ENCODE data around the gene DCHS1. TPM values are rescaled to one million over a fixed set of nuclear protein-coding genes. Genes with fewer than 3 reads are reported as not detected.

Gene DCHS1
- total and polyA plus RNA-seq, 10 of the 15 experiments (the other 5 are each of a cell fraction or from before 2014, with no cell fraction given), result 0.02 to 0.64 (median 0.18) TPM; not detected in 1

DNA sequence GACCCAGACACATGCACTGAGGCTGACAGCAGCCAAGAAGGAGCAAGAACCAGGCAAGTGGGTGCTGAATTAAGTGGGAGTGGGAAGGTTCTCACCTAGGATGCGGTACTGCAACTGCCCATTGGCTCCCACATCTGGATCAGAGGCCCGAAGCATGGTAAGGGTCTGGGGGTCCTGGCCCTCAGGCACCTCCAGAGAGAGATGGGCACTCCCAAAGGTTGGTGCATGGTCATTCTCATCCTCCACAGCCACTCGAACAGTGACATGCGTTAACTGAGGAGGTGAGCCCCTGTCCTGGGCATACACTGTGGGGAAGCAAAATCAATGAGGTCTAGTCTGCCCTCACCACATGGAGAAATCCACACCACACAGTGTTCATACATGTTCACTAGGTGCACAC, 27.1 kb downstream of the DCHS1 start:
- no TSS peak for BruUV-seq (replicated peaks)
- Histone ChIP-seq H3K4me2 (ENCODE audit: control insufficient read depth, insufficient read depth) (no peak overlapping the region), H3K9me3 (replicated peaks; ENCODE audit: control insufficient read depth, insufficient read depth, low read length) (no peaks in the 10 kb centered on the region), H2AFZ (ENCODE audit: control insufficient read depth, low read depth, low read length) (no peak overlapping the region), H3K4me3 (no peak overlapping the region), H3K9ac (ENCODE audit: control insufficient read depth, insufficient read depth, low read length) (no peak overlapping the region), H3K4me1 (ENCODE audit: control insufficient read depth, insufficient read depth, low read length) (peaks cover 9% of the 10 kb centered on the region), H3K36me3 (ENCODE audit: control insufficient read depth in 2 of 2, insufficient read depth in 2 of 2, low read length in 1 of 2) (no peaks in the 10 kb centered on the region), H4K20me1 (ENCODE audit: control insufficient read depth, insufficient read depth) (no peaks in the 10 kb centered on the region), H3K79me2 (ENCODE audit: control insufficient read depth, insufficient read depth, low read length) (no peaks in the 10 kb centered on the region), H3K27me3 (replicated peaks in 1 of 2; ENCODE audit: control insufficient read depth in 2 of 2, insufficient read depth in 2 of 2, low read length in 1 of 2) (no peaks in the 10 kb centered on the region), H3K27ac (ENCODE audit: control insufficient read depth, insufficient read depth) (no peak overlapping the region)
- CTCF ChIA-PET, result interaction anchor here (1.3 to 2.3 kb wide), 2 partner anchors 10 to 11 kb away, joined by 4 to 6 read pairs; no protein-coding TSS in a partner anchor
- in situ Hi-C loops (cut with MboI) (no loop called here), intact Hi-C loops (cut with micrococcal nuclease; ENCODE audit: unreplicated experiment) (no loop called here)
- no peak for TF ChIP-seq ZNF24 (IDR thresholded peaks at IDR 0.05)
- no peak for TF ChIP-seq YY1 (IDR thresholded peaks at IDR 0.05; ENCODE audit: low read depth, low read length)
- TF ChIP-seq, protein P1, sequence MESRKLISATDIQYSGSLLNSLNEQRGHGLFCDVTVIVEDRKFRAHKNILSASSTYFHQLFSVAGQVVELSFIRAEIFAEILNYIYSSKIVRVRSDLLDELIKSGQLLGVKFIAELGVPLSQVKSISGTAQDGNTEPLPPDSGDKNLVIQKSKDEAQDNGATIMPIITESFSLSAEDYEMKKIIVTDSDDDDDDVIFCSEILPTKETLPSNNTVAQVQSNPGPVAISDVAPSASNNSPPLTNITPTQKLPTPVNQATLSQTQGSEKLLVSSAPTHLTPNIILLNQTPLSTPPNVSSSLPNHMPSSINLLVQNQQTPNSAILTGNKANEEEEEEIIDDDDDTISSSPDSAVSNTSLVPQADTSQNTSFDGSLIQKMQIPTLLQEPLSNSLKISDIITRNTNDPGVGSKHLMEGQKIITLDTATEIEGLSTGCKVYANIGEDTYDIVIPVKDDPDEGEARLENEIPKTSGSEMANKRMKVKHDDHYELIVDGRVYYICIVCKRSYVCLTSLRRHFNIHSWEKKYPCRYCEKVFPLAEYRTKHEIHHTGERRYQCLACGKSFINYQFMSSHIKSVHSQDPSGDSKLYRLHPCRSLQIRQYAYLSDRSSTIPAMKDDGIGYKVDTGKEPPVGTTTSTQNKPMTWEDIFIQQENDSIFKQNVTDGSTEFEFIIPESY (IDR thresholded peaks at IDR 0.05), result no peak
- DNase-seq (ENCODE audit: low read depth, low spot score), result no peak
- POLR2A ChIA-PET, result interaction anchor here (1.8 kb wide), 1 partner anchor 9 kb away, joined by 10 read pairs; the partner anchor contains the start of gene TPP1
- no peak for ATAC-seq
- WGBS (ENCODE audit: insufficient coverage, insufficient replicate concordance, low lambda C conversion rate, missing lambda C conversion rate), result 68% methylated on average over 4 of the region's 4 CpGs
- SMC1A ChIA-PET (ENCODE audit: uncharacterized antibody, unreplicated experiment), result no interaction called here
- RAD21 ChIA-PET (ENCODE audit: unreplicated experiment), result interaction anchor here (1.5 kb wide), 1 partner anchor 10 kb away, joined by 13 read pairs; the partner anchor contains the start of gene TPP1
- no peak for FAIRE-seq

DNA sequence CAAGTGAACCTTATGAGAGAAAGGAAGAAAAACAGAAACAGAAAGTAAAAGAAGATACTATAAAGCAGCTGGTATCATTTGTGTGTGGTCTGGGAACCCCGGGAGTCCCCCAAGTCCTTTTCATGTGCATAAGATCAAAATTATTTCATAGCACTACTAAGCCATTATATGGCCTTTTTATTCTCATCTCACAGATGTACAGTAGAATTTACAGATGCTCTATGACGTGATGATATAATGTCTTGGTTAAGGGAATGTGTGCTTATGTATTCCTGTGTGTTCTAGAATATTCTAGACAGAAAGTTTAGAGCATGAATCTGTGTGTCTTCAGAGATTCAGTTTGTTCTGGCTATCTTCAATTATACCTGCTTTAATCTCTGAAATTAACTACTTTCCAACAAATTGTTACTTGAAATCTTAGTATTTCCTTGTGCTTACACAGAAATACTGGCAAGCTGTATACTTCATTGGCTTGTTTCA, 27.8 kb downstream of the DCHS1 start:
- Histone ChIP-seq H3K9ac (ENCODE audit: control insufficient read depth, insufficient read depth, low read length) (no peak overlapping the region), H3K4me3 (no peak overlapping the region; the same call in 1 of the 2 replicates), H2AFZ (ENCODE audit: control insufficient read depth, low read depth, low read length) (peak overlapping the region; percentile 31; the same call in 1 of the 2 replicates), H3K9me3 (replicated peaks; ENCODE audit: control insufficient read depth, insufficient read depth, low read length) (no peaks in the 10 kb centered on the region), H3K4me1 (ENCODE audit: control insufficient read depth, insufficient read depth, low read length) (peaks cover 9% of the 10 kb centered on the region), H3K36me3 (ENCODE audit: control insufficient read depth in 2 of 2, insufficient read depth in 2 of 2, low read length in 1 of 2) (no peaks in the 10 kb centered on the region), H3K4me2 (ENCODE audit: control insufficient read depth, insufficient read depth) (peak overlapping the region; percentile 32), H3K27me3 (replicated peaks in 1 of 2; ENCODE audit: control insufficient read depth in 2 of 2, insufficient read depth in 2 of 2, low read length in 1 of 2) (no peaks in the 10 kb centered on the region), H4K20me1 (ENCODE audit: control insufficient read depth, insufficient read depth) (no peaks in the 10 kb centered on the region), H3K27ac (ENCODE audit: control insufficient read depth, insufficient read depth) (no peak overlapping the region), H3K79me2 (ENCODE audit: control insufficient read depth, insufficient read depth, low read length) (no peaks in the 10 kb centered on the region)
- DNase-seq (ENCODE audit: low read depth, low spot score), result no peak
- 0% methylated on average over 2 of the region's 2 CpGs for WGBS (ENCODE audit: insufficient coverage, insufficient replicate concordance, low lambda C conversion rate, missing lambda C conversion rate)
- POLR2A ChIA-PET, result interaction anchor here (0.7 to 1.8 kb wide), 5 partner anchors 9 to 53 kb away, joined by 3 to 10 read pairs (median 4); partner anchors contain the start of genes TAF10 and TPP1
- in situ Hi-C loops (cut with MboI) (no loop called here), intact Hi-C loops (cut with micrococcal nuclease; ENCODE audit: unreplicated experiment) (no loop called here)
- CTCF ChIA-PET, result interaction anchor here (1.2 to 2.3 kb wide), 5 partner anchors 9 to 55 kb away, joined by 3 to 6 read pairs (median 4); partner anchors contain the start of genes MRPL17 and TPP1
- RAD21 ChIA-PET (ENCODE audit: unreplicated experiment), result interaction anchor here (1.1 to 1.5 kb wide), 4 partner anchors 9 to 78 kb away, joined by 3 to 13 read pairs (median 5); partner anchors contain the start of genes MRPL17 and TPP1
- no TSS peak for BruUV-seq (replicated peaks)
- SMC1A ChIA-PET (ENCODE audit: uncharacterized antibody, unreplicated experiment), result interaction anchor here (0.9 to 1.7 kb wide), 6 partner anchors 9 to 78 kb away, joined by 3 to 6 read pairs (median 4); partner anchors contain the start of gene TPP1
- peak; percentile 82 for ATAC-seq
- peak; percentile 76 for FAIRE-seq
- TF ChIP-seq RUNX3 (IDR thresholded peaks at IDR 0.05; ENCODE audit: low read length), result peak; percentile 70
- TF ChIP-seq RAD21 (IDR thresholded peaks at IDR 0.05; ENCODE audit: insufficient read depth, low read depth, low read length), result no peak
- peak; percentile 54; the same call in 1 of the 2 replicates for TF ChIP-seq ATF7 (IDR thresholded peaks at IDR 0.05; ENCODE audit: low read depth)
- TF ChIP-seq ZNF207 (IDR thresholded peaks at IDR 0.05; ENCODE audit: borderline replicate concordance), result no peak
- TF ChIP-seq, protein P2, sequence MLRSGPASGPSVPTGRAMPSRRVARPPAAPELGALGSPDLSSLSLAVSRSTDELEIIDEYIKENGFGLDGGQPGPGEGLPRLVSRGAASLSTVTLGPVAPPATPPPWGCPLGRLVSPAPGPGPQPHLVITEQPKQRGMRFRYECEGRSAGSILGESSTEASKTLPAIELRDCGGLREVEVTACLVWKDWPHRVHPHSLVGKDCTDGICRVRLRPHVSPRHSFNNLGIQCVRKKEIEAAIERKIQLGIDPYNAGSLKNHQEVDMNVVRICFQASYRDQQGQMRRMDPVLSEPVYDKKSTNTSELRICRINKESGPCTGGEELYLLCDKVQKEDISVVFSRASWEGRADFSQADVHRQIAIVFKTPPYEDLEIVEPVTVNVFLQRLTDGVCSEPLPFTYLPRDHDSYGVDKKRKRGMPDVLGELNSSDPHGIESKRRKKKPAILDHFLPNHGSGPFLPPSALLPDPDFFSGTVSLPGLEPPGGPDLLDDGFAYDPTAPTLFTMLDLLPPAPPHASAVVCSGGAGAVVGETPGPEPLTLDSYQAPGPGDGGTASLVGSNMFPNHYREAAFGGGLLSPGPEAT (IDR thresholded peaks at IDR 0.05; ENCODE audit: low read depth), result peak; percentile 22; the same call in 1 of the 2 replicates
- TF ChIP-seq CHD2 (IDR thresholded peaks at IDR 0.05; ENCODE audit: borderline replicate concordance, low read depth, low read length), result no peak
- no peak for TF ChIP-seq BACH1 (IDR thresholded peaks at IDR 0.05; ENCODE audit: borderline replicate concordance)

Data from GM12878 (cell line).